MM.1S (cell line): ENCODE results near the gene SLC6A9.

Experiments
- EZH2 ChIP-seq: fragments of 300-600 bp; sonication (generic); optimal IDR thresholded peaks from 2 replicates; pipeline ENCODE3; 2017; ENCODE audit warnings: low read depth, mild to moderate bottlenecking, antibody characterized with exemption, low read length, mixed read lengths
- EZH2phosphoT487 ChIP-seq: fragments of 300-600 bp; sonication (generic); IDR thresholded peaks from 2 replicates; pipeline ENCODE4 v1.6.1; 2018; ENCODE audit warnings: antibody characterized with exemption, low read length
- TF ChIP-seq, protein P1 (sequence below): fragments of 300-600 bp; sonication (generic); IDR thresholded peaks from 2 replicates; pipeline ENCODE4 v1.5.1; 2016; ENCODE audit warnings: antibody characterized with exemption, low read length, mixed read lengths

DNA sequence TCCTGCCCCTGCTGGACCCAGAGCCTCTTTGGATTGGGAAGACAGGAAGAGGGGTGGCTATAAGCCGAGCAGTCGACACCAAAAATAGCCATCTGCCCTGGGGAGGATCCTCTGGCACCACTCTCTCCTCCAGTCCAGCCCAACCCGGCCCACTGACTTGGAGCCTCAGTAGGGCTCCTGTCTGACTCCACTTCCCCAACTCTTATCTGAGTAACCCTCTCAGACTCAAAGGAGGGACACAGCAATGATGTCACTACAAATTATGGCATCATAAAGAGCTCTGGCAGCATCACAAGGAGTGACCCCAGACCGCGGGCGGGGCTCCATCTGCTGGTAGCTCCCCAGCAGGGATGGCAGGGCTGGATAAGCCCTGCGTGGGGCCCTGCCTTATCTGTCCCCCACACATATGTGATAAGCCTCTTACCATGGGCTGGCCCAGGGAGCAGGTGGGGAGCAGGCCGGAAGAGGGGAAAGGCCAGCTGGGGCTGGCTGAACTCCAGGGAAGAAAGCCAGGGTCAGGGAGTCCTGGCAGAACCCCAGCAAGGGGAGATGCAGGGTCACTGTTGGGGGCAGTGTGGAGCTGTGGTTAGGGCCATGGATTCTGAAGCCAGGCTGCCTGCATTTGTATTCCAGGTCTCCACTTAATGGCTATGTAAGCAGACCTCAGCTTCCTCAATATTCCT, 4.6 kb upstream of the SLC6A9 start:
- TF ChIP-seq, protein P1, sequence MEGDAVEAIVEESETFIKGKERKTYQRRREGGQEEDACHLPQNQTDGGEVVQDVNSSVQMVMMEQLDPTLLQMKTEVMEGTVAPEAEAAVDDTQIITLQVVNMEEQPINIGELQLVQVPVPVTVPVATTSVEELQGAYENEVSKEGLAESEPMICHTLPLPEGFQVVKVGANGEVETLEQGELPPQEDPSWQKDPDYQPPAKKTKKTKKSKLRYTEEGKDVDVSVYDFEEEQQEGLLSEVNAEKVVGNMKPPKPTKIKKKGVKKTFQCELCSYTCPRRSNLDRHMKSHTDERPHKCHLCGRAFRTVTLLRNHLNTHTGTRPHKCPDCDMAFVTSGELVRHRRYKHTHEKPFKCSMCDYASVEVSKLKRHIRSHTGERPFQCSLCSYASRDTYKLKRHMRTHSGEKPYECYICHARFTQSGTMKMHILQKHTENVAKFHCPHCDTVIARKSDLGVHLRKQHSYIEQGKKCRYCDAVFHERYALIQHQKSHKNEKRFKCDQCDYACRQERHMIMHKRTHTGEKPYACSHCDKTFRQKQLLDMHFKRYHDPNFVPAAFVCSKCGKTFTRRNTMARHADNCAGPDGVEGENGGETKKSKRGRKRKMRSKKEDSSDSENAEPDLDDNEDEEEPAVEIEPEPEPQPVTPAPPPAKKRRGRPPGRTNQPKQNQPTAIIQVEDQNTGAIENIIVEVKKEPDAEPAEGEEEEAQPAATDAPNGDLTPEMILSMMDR: no peak
- TF ChIP-seq EZH2 (no peak), EZH2phosphoT487 (no peak)
